Vagina (tissue), 2 donors: ENCODE results near the gene GREB1.

Source experiments
- CTCF ChIP-seq, 3 experiments: fragments of 450-650 bp in 2 of 3; fragments of 200-600 bp in 1 of 3; sonication (generic) in 1 of 3; IDR thresholded peaks; one replicate each; pipeline ENCODE4 v1.5.1; 2017 to 2019; ENCODE audit warnings: antibody characterized with exemption in 3 of 3, mild to moderate bottlenecking in 2 of 3, moderate library complexity in 2 of 3
- POLR2A ChIP-seq, 2 donors: fragments of 450-650 bp; IDR thresholded peaks; one replicate each; pipeline ENCODE4 v1.6.1; 2017; ENCODE audit warnings: antibody characterized with exemption in 2 of 2, mild to moderate bottlenecking in 2 of 2, moderate library complexity in 2 of 2

DNA sequence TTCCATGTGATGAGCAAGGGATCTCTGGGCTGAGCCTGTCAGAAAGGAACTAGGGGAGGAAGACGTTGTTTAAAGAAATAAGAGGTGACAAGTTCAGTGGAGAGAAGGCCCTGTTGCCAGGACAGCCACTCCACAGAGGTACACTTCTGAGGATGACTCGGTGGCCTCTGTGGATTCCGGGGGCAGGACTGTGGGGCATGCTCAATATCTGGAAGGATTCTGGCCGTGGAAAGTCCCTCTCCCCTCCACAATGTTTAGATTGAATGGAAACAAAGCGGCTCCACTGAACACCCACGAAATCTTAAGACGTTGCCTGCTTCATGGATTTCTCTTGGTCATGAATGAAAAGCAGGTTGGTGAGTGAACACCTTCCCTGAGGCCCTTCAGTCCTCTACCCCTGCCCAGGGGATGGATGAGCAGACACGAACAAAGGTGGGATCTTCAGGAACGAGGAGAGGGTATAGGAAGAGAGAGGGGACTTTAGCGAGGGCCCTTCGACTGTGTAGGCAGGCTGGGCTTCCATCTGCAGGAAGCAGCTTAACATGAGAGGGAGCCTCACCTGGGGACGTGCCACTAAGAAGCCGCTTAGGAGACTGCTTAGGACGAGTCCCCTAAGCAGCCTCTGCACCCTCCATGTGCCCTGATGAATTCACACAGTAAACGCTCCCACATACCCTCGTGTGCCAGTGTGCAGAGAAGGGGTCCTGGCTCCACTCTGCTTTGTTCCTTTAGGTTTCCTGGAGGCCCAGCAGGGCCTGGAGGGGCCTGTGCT is 134.2 kb downstream of the GREB1 start:
- TF ChIP-seq CTCF (IDR thresholded peaks at IDR 0.05) (no peak), POLR2A (IDR thresholded peaks at IDR 0.05) (no peak)
